HepG2 (cell line): Measurements from ENCODE around the gene SLC16A6. TPM values are rescaled to one million over a fixed set of nuclear protein-coding genes. Genes with fewer than 3 reads are reported as not detected.
"Not testable (repeated sequence)": the region's sequence is repeated elsewhere in the genome, so short reads cannot be mapped to it uniquely, and the experiment has no call there.

Experiments
- BCL6 ChIP-seq: IDR thresholded peaks from 2 replicates; pipeline ENCODE4 v1.6.1; 2016; ENCODE audit warnings: missing genetic modification reagents, missing compliant biosample characterization
- CBFB ChIP-seq: sonication (generic); formaldehyde crosslinking; IDR thresholded peaks from 2 replicates; pipeline ENCODE4 v1.4.0; 2020; ENCODE audit warnings: missing genetic modification reagents
- CEBPB ChIP-seq: IDR thresholded peaks from 2 replicates; pipeline ENCODE4 v1.6.1; 2011; ENCODE audit warnings: low read depth, low read length, improper control_type of control experiment, borderline replicate concordance
- CREM ChIP-seq, 2 experiments: sonication (generic) in 1 of 2; formaldehyde crosslinking in 1 of 2; IDR thresholded peaks; 2 replicates each; pipeline versions ENCODE4 v1.4.0 to v1.6.1; 2016 to 2020; ENCODE audit warnings: antibody characterized with exemption in 1 of 2, mild to moderate bottlenecking in 1 of 2, missing genetic modification reagents in 1 of 2
- ELF3 ChIP-seq: IDR thresholded peaks from 2 replicates; pipeline ENCODE4 v1.6.1; 2016; ENCODE audit warnings: missing genetic modification reagents, missing compliant biosample characterization
- FOXJ3 ChIP-seq: sonication (generic); formaldehyde crosslinking; IDR thresholded peaks from 2 replicates; pipeline ENCODE4 v1.4.0; 2020; ENCODE audit warnings: missing genetic modification reagents, mild to moderate bottlenecking, borderline replicate concordance
- HOXA5 ChIP-seq: sonication (generic); formaldehyde crosslinking; IDR thresholded peaks from 2 replicates; pipeline ENCODE4 v1.4.0; 2020; ENCODE audit warnings: missing genetic modification reagents
- ISL2 ChIP-seq: sonication (generic); formaldehyde crosslinking; IDR thresholded peaks from 2 replicates; pipeline ENCODE4 v1.5.0; 2020; ENCODE audit warnings: missing genetic modification reagents
- KAT8 ChIP-seq: IDR thresholded peaks from 2 replicates; pipeline ENCODE4 v1.6.1; 2016; ENCODE audit warnings: missing genetic modification reagents, missing compliant biosample characterization
- KDM4B ChIP-seq: sonication (generic); formaldehyde crosslinking; IDR thresholded peaks from 2 replicates; pipeline ENCODE4 v1.4.0; 2020; ENCODE audit warnings: missing genetic modification reagents
- KLF16 ChIP-seq, 2 experiments: sonication (generic) in 1 of 2; formaldehyde crosslinking in 1 of 2; IDR thresholded peaks; 2 replicates each; pipeline versions ENCODE4 v1.6.1 to v1.8.0; 2016 to 2023; ENCODE audit warnings: missing genetic modification reagents in 2 of 2, missing compliant biosample characterization in 1 of 2
- NCOA2 ChIP-seq: sonication (generic); formaldehyde crosslinking; IDR thresholded peaks from 2 replicates; pipeline ENCODE4 v1.8.0; 2022; ENCODE audit warnings: inconsistent platforms
- NR2F1 ChIP-seq, 2 experiments: fragments of 450-650 bp in 1 of 2; formaldehyde crosslinking in 1 of 2; IDR thresholded peaks; 2 replicates each; pipeline versions ENCODE4 v1.5.0 to v1.6.1; 2016 to 2020; ENCODE audit warnings: mild to moderate bottlenecking in 1 of 2, missing compliant biosample characterization in 1 of 2, missing genetic modification reagents in 1 of 2, moderate library complexity in 1 of 2
- NR2F6 ChIP-seq, 2 experiments: IDR thresholded peaks; 2 replicates each; pipeline ENCODE4 v1.6.1; 2016; ENCODE audit warnings: antibody characterized with exemption in 1 of 2, mild to moderate bottlenecking in 1 of 2
- SKI ChIP-seq: fragments of 450-650 bp; IDR thresholded peaks from one replicate; pipeline ENCODE4 v1.6.1; 2018; ENCODE audit warnings: mild to moderate bottlenecking; ENCODE audit not compliant: partially characterized antibody
- TEAD3 ChIP-seq: optimal IDR thresholded peaks from 2 replicates; pipeline ENCODE3; 2016; ENCODE audit warnings: borderline replicate concordance
- TGIF2 ChIP-seq: IDR thresholded peaks from 2 replicates; pipeline ENCODE4 v1.6.1; 2016; ENCODE audit warnings: control low read depth, missing compliant biosample characterization
- ZNF331 ChIP-seq: sonication (generic); formaldehyde crosslinking; IDR thresholded peaks from 2 replicates; pipeline ENCODE4 v1.4.0; 2020; ENCODE audit warnings: missing genetic modification reagents
- ZSCAN9 ChIP-seq: IDR thresholded peaks from 2 replicates; pipeline ENCODE4 v1.6.1; 2016; ENCODE audit warnings: borderline replicate concordance
- polyA plus RNA-seq, 8 experiments: library from polyadenylated mRNA; depleted of rRNA in 3 of 8; stranded (reverse) in 7 of 8; unstranded in 1 of 8; fragments of >200 nt; fragmentation: Illumina TruSeq in 4 of 8; extraction: Trizol in 4 of 8; gene quantifications; 2 replicates each; pipeline versions ENCODE4 v1.2.1 to v1.2.3, GENCODE V29; 2011 to 2016; ENCODE audit warnings: low read depth in 4 of 8, missing spikeins in 1 of 8, mixed read lengths in 1 of 8; ENCODE audit not compliant: insufficient read depth in 1 of 8
- total RNA-seq, 5 experiments: library from RNA; depleted of rRNA; stranded (reverse); fragments of >200 nt; fragmentation: Illumina TruSeq; extraction: Trizol; gene quantifications; 2 replicates each; pipeline ENCODE4 v1.2.3, GENCODE V29; 2016; ENCODE audit warnings: low read depth in 1 of 5
- TF ChIP-seq, protein P1 (sequence below): IDR thresholded peaks from 2 replicates; pipeline ENCODE4 v1.6.1; 2016
- TF ChIP-seq, protein P2 (sequence below): IDR thresholded peaks from 2 replicates; pipeline ENCODE4 v1.6.1; 2016; ENCODE audit warnings: mild to moderate bottlenecking
- TF ChIP-seq, protein P3 (sequence below): sonication (generic); formaldehyde crosslinking; conservative IDR thresholded peaks from 2 replicates; pipeline ENCODE4 v1.4.0; 2020; ENCODE audit warnings: mild to moderate bottlenecking, missing genetic modification reagents, moderate library complexity

SLC16A6 gene
- total and polyA plus RNA-seq, 2 of the 13 experiments (the other 11 are each of a cell fraction or from before 2014, with no cell fraction given) = 1.1 to 44.7 TPM

DNA sequence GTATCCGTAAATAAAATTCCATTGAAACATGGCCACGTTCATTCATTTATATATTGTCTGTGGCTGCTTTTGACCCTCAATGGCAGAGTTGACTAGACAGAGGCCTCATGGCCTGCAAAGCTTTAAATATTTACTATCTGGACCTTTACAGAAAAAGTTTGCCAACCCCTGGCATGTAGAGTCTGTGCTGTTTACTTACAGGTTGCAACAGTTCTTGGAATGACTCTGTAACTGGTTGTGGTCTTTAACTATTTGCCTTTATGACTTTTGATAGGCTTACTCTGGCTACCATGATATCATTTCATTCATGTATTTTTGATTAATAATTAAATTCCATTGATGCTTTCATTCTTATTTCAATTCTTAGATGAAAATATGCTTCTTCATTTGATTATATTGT is 25.1 kb downstream of the SLC16A6 start (continued):
- TF ChIP-seq ZSCAN9 (CRISPR knock-in tag) (peak; percentile 67; the same call in 1 of the 2 replicates), KAT8 (peak; percentile 72; the same call in 1 of the 2 replicates), SKI (peak; percentile 69), HOXA5 (CRISPR knock-in tag) (0 out of 2 replicates have a peak, but pooled peaks have one; percentile 28), NCOA2 (CRISPR knock-in tag) (peak; percentile 77), CREM (IDR thresholded peaks at IDR 0.05) (peak; percentile 50; the same call in 1 of the 2 replicates), ISL2 (CRISPR knock-in tag) (0 out of 2 replicates have a peak, but pooled peaks have one; percentile 50), TEAD3 (CRISPR knock-in tag) (peak; percentile 90), BCL6 (CRISPR knock-in tag) (peak; percentile 85), CEBPB (peak; percentile 85), ZNF331 (CRISPR knock-in tag) (peak; percentile 61; the same call in 1 of the 2 replicates), KDM4B (CRISPR knock-in tag) (0 out of 2 replicates have a peak, but pooled peaks have one; percentile 38), TGIF2 (CRISPR knock-in tag) (0 out of 2 replicates have a peak, but pooled peaks have one; percentile 60), NR2F1 (CRISPR knock-in tag; IDR thresholded peaks at IDR 0.05) (0 out of 4 replicates have a peak, but pooled peaks of 1 of the 2 experiments have one; percentile 22), CBFB (0 out of 2 replicates have a peak, but pooled peaks have one; percentile 56), ELF3 (CRISPR knock-in tag) (peak; percentile 68), FOXJ3 (CRISPR knock-in tag) (peak; percentile 55; the same call in 1 of the 2 replicates), NR2F6 (IDR thresholded peaks at IDR 0.05) (peak; percentile 50), NR2F6 (CRISPR knock-in tag; IDR thresholded peaks at IDR 0.05) (peak; percentile 51), KLF16 (CRISPR knock-in tag; IDR thresholded peaks at IDR 0.05) (peak in 1 of 2 experiments; percentile 62; a peak in 1 of 4 replicates)
- TF ChIP-seq, protein P1, sequence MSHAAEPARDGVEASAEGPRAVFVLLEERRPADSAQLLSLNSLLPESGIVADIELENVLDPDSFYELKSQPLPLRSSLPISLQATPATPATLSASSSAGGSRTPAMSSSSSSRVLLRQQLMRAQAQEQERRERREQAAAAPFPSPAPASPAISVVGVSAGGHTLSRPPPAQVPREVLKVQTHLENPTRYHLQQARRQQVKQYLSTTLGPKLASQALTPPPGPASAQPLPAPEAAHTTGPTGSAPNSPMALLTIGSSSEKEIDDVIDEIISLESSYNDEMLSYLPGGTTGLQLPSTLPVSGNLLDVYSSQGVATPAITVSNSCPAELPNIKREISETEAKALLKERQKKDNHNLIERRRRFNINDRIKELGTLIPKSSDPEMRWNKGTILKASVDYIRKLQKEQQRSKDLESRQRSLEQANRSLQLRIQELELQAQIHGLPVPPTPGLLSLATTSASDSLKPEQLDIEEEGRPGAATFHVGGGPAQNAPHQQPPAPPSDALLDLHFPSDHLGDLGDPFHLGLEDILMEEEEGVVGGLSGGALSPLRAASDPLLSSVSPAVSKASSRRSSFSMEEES = peak; percentile 54; the same call in 1 of the 2 replicates
- TF ChIP-seq, protein P2, sequence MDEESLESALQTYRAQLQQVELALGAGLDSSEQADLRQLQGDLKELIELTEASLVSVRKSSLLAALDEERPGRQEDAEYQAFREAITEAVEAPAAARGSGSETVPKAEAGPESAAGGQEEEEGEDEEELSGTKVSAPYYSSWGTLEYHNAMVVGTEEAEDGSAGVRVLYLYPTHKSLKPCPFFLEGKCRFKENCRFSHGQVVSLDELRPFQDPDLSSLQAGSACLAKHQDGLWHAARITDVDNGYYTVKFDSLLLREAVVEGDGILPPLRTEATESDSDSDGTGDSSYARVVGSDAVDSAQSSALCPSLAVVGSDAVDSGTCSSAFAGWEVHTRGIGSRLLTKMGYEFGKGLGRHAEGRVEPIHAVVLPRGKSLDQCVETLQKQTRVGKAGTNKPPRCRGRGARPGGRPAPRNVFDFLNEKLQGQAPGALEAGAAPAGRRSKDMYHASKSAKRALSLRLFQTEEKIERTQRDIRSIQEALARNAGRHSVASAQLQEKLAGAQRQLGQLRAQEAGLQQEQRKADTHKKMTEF (CRISPR knock-in tag) = peak; percentile 69
- TF ChIP-seq CREM (CRISPR knock-in tag; IDR thresholded peaks at IDR 0.05) = not testable (repeated sequence)
- TF ChIP-seq, protein P3, sequence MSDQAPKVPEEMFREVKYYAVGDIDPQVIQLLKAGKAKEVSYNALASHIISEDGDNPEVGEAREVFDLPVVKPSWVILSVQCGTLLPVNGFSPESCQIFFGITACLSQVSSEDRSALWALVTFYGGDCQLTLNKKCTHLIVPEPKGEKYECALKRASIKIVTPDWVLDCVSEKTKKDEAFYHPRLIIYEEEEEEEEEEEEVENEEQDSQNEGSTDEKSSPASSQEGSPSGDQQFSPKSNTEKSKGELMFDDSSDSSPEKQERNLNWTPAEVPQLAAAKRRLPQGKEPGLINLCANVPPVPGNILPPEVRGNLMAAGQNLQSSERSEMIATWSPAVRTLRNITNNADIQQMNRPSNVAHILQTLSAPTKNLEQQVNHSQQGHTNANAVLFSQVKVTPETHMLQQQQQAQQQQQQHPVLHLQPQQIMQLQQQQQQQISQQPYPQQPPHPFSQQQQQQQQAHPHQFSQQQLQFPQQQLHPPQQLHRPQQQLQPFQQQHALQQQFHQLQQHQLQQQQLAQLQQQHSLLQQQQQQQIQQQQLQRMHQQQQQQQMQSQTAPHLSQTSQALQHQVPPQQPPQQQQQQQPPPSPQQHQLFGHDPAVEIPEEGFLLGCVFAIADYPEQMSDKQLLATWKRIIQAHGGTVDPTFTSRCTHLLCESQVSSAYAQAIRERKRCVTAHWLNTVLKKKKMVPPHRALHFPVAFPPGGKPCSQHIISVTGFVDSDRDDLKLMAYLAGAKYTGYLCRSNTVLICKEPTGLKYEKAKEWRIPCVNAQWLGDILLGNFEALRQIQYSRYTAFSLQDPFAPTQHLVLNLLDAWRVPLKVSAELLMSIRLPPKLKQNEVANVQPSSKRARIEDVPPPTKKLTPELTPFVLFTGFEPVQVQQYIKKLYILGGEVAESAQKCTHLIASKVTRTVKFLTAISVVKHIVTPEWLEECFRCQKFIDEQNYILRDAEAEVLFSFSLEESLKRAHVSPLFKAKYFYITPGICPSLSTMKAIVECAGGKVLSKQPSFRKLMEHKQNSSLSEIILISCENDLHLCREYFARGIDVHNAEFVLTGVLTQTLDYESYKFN (CRISPR knock-in tag) = peak; percentile 60
